NCI-H2196 (cell line): ENCODE results near the gene DBNL.

ENCODE experiments used
- DNase-seq: peaks from one replicate; lab custom pipeline; 2025; ENCODE audit not compliant: unreplicated experiment; lab: John Stamatoyannopoulos, UW

DBNL gene

DNA sequence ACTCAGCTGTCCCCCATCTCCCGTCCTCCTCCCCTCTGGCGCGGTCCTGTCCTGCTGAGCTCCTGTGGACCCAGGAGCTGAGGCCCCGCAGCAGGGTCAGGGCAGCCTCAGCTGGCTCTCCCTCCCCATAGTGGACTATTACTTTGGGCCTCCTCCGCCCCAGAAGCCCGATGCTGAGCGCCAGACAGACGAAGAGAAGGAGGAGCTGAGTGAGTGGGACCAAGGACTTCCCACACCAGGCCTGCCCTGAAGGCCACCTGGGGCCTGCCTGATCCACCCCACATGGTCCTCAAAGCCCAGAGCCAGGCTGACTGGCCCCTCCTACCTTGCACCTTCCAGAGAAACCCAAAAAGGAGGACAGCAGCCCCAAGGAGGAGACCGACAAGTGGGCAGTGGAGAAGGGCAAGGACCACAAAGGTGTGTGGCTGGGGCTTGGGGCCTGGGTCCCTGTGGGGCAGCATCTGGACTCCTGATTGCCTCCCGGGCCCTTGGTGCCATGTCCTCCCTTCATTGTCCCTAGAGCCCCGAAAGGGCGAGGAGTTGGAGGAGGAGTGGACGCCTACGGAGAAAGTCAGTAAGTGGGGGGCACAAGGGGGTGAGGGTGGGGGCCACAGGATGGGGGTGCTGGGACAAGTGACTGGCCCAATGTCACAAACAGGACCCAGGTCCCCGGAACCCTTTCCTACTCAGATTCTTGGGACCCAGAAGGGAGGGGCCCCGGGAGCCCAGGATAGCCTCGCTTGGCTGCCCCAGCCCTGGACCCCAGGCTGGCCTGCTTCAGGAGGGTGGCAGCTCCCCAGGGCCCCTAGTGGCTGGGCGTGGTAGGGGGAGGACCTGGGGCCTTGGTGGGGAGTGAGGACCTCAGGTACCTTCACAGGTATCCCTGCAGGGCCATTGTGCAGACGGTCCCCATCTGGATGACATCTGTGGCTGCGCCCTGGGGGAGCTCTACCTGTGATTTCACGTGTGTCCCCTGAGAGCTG lies 64.6 kb downstream of the DBNL start:
- DNase-seq, result no peak

DNA sequence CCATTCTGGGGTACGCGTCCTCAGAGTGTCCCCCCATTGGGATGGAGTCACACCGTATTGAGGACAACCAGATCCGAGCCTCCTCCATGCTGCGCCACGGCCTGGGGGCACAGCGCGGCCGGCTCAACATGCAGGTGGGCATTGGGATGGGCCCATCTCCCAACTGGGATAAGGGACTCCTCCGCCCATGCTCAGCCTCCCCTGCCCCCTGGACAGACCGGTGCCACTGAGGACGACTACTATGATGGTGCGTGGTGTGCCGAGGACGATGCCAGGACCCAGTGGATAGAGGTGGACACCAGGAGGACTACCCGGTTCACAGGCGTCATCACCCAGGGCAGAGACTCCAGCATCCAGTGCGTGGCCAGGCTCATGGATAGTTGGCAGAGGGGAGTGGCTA lies 65.5 kb downstream of the DBNL start:
- no peak for DNase-seq

DNA sequence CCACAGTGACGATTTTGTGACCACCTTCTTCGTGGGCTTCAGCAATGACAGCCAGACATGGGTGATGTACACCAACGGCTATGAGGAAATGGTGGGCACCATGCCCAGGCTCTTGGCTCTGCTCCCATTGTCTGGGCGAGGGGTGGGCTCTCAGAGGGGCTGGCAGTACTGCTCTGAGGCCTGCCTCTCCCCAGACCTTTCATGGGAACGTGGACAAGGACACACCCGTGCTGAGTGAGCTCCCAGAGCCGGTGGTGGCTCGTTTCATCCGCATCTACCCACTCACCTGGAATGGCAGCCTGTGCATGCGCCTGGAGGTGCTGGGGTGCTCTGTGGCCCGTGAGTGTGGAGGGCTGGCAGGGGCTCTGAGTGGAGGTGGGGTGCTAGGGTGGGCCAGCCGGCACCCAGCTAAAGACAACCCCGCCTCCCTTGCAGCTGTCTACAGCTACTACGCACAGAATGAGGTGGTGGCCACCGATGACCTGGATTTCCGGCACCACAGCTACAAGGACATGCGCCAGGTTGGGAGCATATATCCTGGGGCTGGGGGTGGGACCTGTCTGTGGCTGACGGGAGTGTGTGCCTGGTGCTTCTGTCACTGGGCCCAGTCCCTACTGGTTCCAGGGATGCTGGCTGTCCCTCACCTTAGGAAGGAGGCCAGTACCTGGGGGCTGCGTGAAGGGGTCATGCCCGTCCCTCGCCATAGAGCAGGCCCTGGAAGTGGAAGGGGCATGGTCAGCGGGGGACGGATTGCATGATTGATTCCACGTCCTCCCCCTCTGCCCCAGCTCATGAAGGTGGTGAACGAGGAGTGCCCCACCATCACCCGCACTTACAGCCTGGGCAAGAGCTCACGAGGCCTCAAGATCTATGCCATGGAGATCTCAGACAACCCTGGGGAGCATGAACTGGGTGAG lies 66.5 kb downstream of the DBNL start:
- DNase-seq, result no peak
